GM12878 (cell line): ENCODE results near the gene TOP3A. TPM values are rescaled to one million over a fixed set of nuclear protein-coding genes. Genes with fewer than 3 reads are reported as not detected.

Experiments
- ATAC-seq: fragments of 200-7000 bp; cut with Tn5 transposase; 3 replicates; pipeline ENCODE4 v1.9.1; 2020; ENCODE audit warnings: mild to moderate bottlenecking, moderate library complexity
- BruUV-seq: library from RNA; stranded (reverse); fragments of 400-500 nt; replicated peaks from 2 replicates; lab custom pipeline; 2021; lab: Mats Ljungman, UMichigan
- CTCF ChIA-PET: fragments of 300-600 bp; sonication (Branson Sonifier 250); formaldehyde crosslinking; extraction: SDS; loops from one replicate; lab custom pipeline; 2021; ENCODE audit warnings: inconsistent platforms; lab: Yijun Ruan, JAX
- POLR2A ChIA-PET: fragments of 350-600 bp; formaldehyde crosslinking; extraction: SDS; loops from one replicate; lab custom pipeline; 2021; ENCODE audit warnings: inconsistent platforms; lab: Charles Lee
- RAD21 ChIA-PET: fragments of 300-600 bp; sonication (Branson Sonifier 250); formaldehyde crosslinking; loops from one replicate; lab custom pipeline; 2023; ENCODE audit warnings: antibody characterized with exemption; ENCODE audit not compliant: unreplicated experiment; lab: Charles Lee
- SMC1A ChIA-PET: fragments of 300-600 bp; sonication (Branson Sonifier 250); formaldehyde crosslinking; loops from one replicate; lab custom pipeline; 2023; ENCODE audit not compliant: unreplicated experiment, uncharacterized antibody; lab: Charles Lee
- DNase-seq: peaks from one replicate; pipeline ENCODE4 v3.0.0-alpha.2; 2011; ENCODE audit warnings: low read depth, low spot score
- FAIRE-seq: peaks from 3 replicates; lab custom pipeline; 2011; peaks lifted over from hg19 to GRCh38; lab: Jason Lieb, UNC
- H2AFZ ChIP-seq: 2 replicates; pipeline ENCODE4 v1.6.0; 2011; ENCODE audit warnings: low read depth, low read length, control low read depth; ENCODE audit not compliant: control insufficient read depth
- H3K27ac ChIP-seq: 2 replicates; pipeline ENCODE4 v1.5.1; 2011; ENCODE audit warnings: control low read depth; ENCODE audit not compliant: control insufficient read depth, insufficient read depth
- H3K27me3 ChIP-seq, 2 experiments: replicated peaks in 1 of 2; 2 replicates each; pipeline versions ENCODE4 v1.6.0 to v1.6.1; 2011; ENCODE audit warnings: low read length in 1 of 2; ENCODE audit not compliant: control insufficient read depth in 2 of 2, insufficient read depth in 2 of 2
- H3K36me3 ChIP-seq, 2 experiments: 2 replicates each; pipeline ENCODE4 v1.5.1; 2011; ENCODE audit warnings: low read length in 1 of 2; ENCODE audit not compliant: control insufficient read depth in 2 of 2, insufficient read depth in 2 of 2
- H3K4me1 ChIP-seq: 2 replicates; pipeline ENCODE4 v1.6.1; 2011; ENCODE audit warnings: mild to moderate bottlenecking, low read length, moderate library complexity, mixed read lengths; ENCODE audit not compliant: control insufficient read depth, insufficient read depth
- H3K4me2 ChIP-seq: 2 replicates; pipeline ENCODE4 v1.6.0; 2011; ENCODE audit warnings: control low read depth; ENCODE audit not compliant: control insufficient read depth, insufficient read depth
- H3K4me3 ChIP-seq: fragments of 200-600 bp; sonication (generic); 2 replicates; pipeline ENCODE4 v1.5.1; 2016
- H3K79me2 ChIP-seq: 2 replicates; pipeline ENCODE4 v1.6.0; 2011; ENCODE audit warnings: low read length; ENCODE audit not compliant: control insufficient read depth, insufficient read depth
- H3K9ac ChIP-seq: 2 replicates; pipeline ENCODE4 v1.8.0; 2011; ENCODE audit warnings: low read length, control low read depth, mixed read lengths; ENCODE audit not compliant: control insufficient read depth, insufficient read depth
- H3K9me3 ChIP-seq: replicated peaks from 3 replicates; pipeline ENCODE4 v1.5.1; 2011; ENCODE audit warnings: mild to moderate bottlenecking, low read length; ENCODE audit not compliant: control insufficient read depth, insufficient read depth
- H4K20me1 ChIP-seq: 2 replicates; pipeline ENCODE4 v1.6.0; 2011; ENCODE audit not compliant: control insufficient read depth, insufficient read depth
- FOS ChIP-seq: IDR thresholded peaks from 3 replicates; pipeline ENCODE4 v1.6.1; 2011; ENCODE audit warnings: borderline replicate concordance; ENCODE audit not compliant: insufficient read length; ENCODE audit errors: extremely low read depth
- MTA2 ChIP-seq: fragments of 450-650 bp; IDR thresholded peaks from 2 replicates; pipeline ENCODE4 v1.6.1; 2016; ENCODE audit warnings: low read depth, mild to moderate bottlenecking, moderate library complexity
- NFIC ChIP-seq: IDR thresholded peaks from 2 replicates; pipeline ENCODE4 v1.6.1; 2012; ENCODE audit warnings: low read depth, mild to moderate bottlenecking, inconsistent platforms, low read length, moderate library complexity
- NFYA ChIP-seq: IDR thresholded peaks from 2 replicates; pipeline ENCODE4 v1.6.1; 2011; ENCODE audit warnings: low read depth, mild to moderate bottlenecking, low read length, improper control_type of control experiment, borderline replicate concordance
- NRF1 ChIP-seq: conservative IDR thresholded peaks from 2 replicates; pipeline ENCODE4 v1.6.1; 2011; ENCODE audit warnings: mild to moderate bottlenecking, low read depth, low read length, improper control_type of control experiment
- PAX5 ChIP-seq: IDR thresholded peaks from 2 replicates; pipeline ENCODE4 v1.6.1; 2011; ENCODE audit warnings: low read depth, low read length, borderline replicate concordance
- PAX8 ChIP-seq: fragments of 450-650 bp; IDR thresholded peaks from 2 replicates; pipeline ENCODE4 v1.6.1; 2017; ENCODE audit warnings: mild to moderate bottlenecking, moderate library complexity
- RBBP5 ChIP-seq: fragments of 200-600 bp; sonication (generic); conservative IDR thresholded peaks from 2 replicates; pipeline ENCODE4 v1.6.1; 2016
- RCOR1 ChIP-seq: conservative IDR thresholded peaks from 2 replicates; pipeline ENCODE4 v1.6.1; 2012; ENCODE audit warnings: low read depth, low read length, improper control_type of control experiment
- TBL1XR1 ChIP-seq: IDR thresholded peaks from 2 replicates; pipeline ENCODE4 v1.6.1; 2012; ENCODE audit warnings: low read depth, low read length, improper control_type of control experiment
- ZNF217 ChIP-seq: fragments of 450-650 bp; IDR thresholded peaks from 2 replicates; pipeline ENCODE4 v1.6.1; 2017; ENCODE audit warnings: antibody characterized with exemption, mild to moderate bottlenecking
- ZNF384 ChIP-seq: IDR thresholded peaks from 2 replicates; pipeline ENCODE4 v1.6.1; 2012; ENCODE audit warnings: low read depth, mild to moderate bottlenecking, low read length, improper control_type of control experiment, borderline replicate concordance
- ZNF592 ChIP-seq: fragments of 450-650 bp; IDR thresholded peaks from 2 replicates; pipeline ENCODE4 v1.6.1; 2017; ENCODE audit warnings: mild to moderate bottlenecking, moderate library complexity
- ZNF622 ChIP-seq: fragments of 450-650 bp; IDR thresholded peaks from 2 replicates; pipeline ENCODE4 v1.6.1; 2017; ENCODE audit warnings: mild to moderate bottlenecking, inconsistent platforms
- WGBS: methylation state at CpG from one replicate; pipeline ENCODE4 v1.1.6; 2016; ENCODE audit warnings: low lambda C conversion rate; ENCODE audit not compliant: insufficient replicate concordance, insufficient coverage; ENCODE audit errors: missing lambda C conversion rate; 5-methylcytosine and 5-hydroxymethylcytosine counted together
- in situ Hi-C: fragments of 300-500 bp; cut with MboI; formaldehyde crosslinking; loops from 9 replicates; pipeline ENCODE4 v1.14.3; 2018; ENCODE audit warnings: mixed read lengths
- intact Hi-C: fragments of 100-400 bp; cut with micrococcal nuclease; formaldehyde crosslinking; loops from one replicate; pipeline ENCODE4 v1.14.2; 2022; ENCODE audit not compliant: unreplicated experiment
- polyA plus RNA-seq, 11 experiments: library from polyadenylated mRNA; depleted of rRNA in 4 of 11; unstranded in 6 of 11; stranded (reverse) in 5 of 11; fragments of >200 nt; fragmentation: Nextera tagmentation in 4 of 11; fragmentation: Illumina TruSeq in 1 of 11; extraction: Ambion mirVana in 4 of 11; extraction: Trizol in 1 of 11; gene quantifications; 1 replicate in 1 of 11; 2 replicates in 10 of 11; pipeline versions ENCODE4 v1.2.1 to v1.2.3, GENCODE V29; 2011 to 2016; ENCODE audit warnings: inconsistent platforms in 2 of 11, missing spikeins in 2 of 11, low read depth in 1 of 11
- total RNA-seq, 4 experiments: library from RNA; depleted of rRNA in 3 of 4; stranded (reverse); fragments of >200 nt in 3 of 4; fragmentation: Illumina TruSeq in 1 of 4; extraction: Trizol in 1 of 4; gene quantifications; 2 replicates each; pipeline versions ENCODE4 v1.2.1 to v1.2.3, GENCODE V29; 2013 to 2021

TOP3A gene
- total and polyA plus RNA-seq, 10 of the 15 experiments (the other 5 are each of a cell fraction or from before 2014, with no cell fraction given), result 4.2 to 51.9 (median 31.8) TPM

GRCh38 chr17:18240449-18240848 is 74.3 kb downstream of the TOP3A start (continued):
- no peak for TF ChIP-seq NFYA
- no peak for TF ChIP-seq PAX8
- TF ChIP-seq ZNF384, result no peak

- H3K9me3 ChIP-seq, result no peaks in the 10 kb centered on the region
- no peaks in the 10 kb centered on the region for H3K79me2 ChIP-seq
- ATAC-seq (no peak), DNase-seq (no peak)
- H4K20me1 ChIP-seq, result no peaks in the 10 kb centered on the region
- no peak overlapping the region for H3K4me3 ChIP-seq
- ChIA-PET CTCF (no interaction called here), RAD21 (no interaction called here), POLR2A (no interaction called here)
- no TSS peak for BruUV-seq
- H3K4me2 ChIP-seq, result no peak overlapping the region
- TF ChIP-seq MTA2, result no peak
- no peak for TF ChIP-seq RCOR1
- TF ChIP-seq, all 136 proteins: peak for 0
- H3K4me1 ChIP-seq, result no peaks in the 10 kb centered on the region
- H2AFZ ChIP-seq, result no peak overlapping the region
- WGBS, result 75% methylated on average over 16 of the region's 18 CpGs
- intact Hi-C loops, result no loop called here
- in situ Hi-C loops, result no loop called here
- FAIRE-seq, result no peak
- no peak overlapping the region for H3K27ac ChIP-seq
- no peaks in the 10 kb centered on the region for H3K36me3 ChIP-seq
- H3K27me3 ChIP-seq, result no peaks in the 10 kb centered on the region
- no peak overlapping the region for H3K9ac ChIP-seq
- SMC1A ChIA-PET, result no interaction called here
These were observed 76.5 kb downstream of the TOP3A start for GRCh38 chr17:18238299-18238698.

GRCh38 chr17:18237461-18237860 is 77.3 kb downstream of the TOP3A start:
- RAD21 ChIA-PET, result no interaction called here
- no peak overlapping the region for H3K27ac ChIP-seq
- ATAC-seq (no peak), DNase-seq (no peak), FAIRE-seq (no peak)
- H3K27me3 ChIP-seq, result no peaks in the 10 kb centered on the region
- no peak overlapping the region for H3K4me2 ChIP-seq
- no TSS peak for BruUV-seq
- H3K9ac ChIP-seq, result no peak overlapping the region
- intact Hi-C loops (no loop called here), in situ Hi-C loops (no loop called here)
- H3K9me3 ChIP-seq, result no peaks in the 10 kb centered on the region
- no peaks in the 10 kb centered on the region for H4K20me1 ChIP-seq
- POLR2A ChIA-PET, result no interaction called here
- H3K4me3 ChIP-seq, result no peak overlapping the region
- no peaks in the 10 kb centered on the region for H3K79me2 ChIP-seq
- no peak overlapping the region for H2AFZ ChIP-seq
- no peak for TF ChIP-seq RBBP5
- no peak for TF ChIP-seq ZNF622
- no peak for TF ChIP-seq NFYA
- TF ChIP-seq ZNF592, result no peak
- TF ChIP-seq PAX5, result no peak
- TF ChIP-seq NFIC, result no peak
- TF ChIP-seq TBL1XR1, result no peak
- TF ChIP-seq NRF1, result no peak
- TF ChIP-seq ZNF217, result no peak
- no peak for TF ChIP-seq FOS
- SMC1A ChIA-PET, result no interaction called here
- H3K36me3 ChIP-seq, result no peaks in the 10 kb centered on the region
- CTCF ChIA-PET, result no interaction called here
- 46% methylated on average over 20 of the region's 20 CpGs for WGBS
- H3K4me1 ChIP-seq, result no peaks in the 10 kb centered on the region
